ENCODE measurements around the gene ITGB6.

- TF ChIP-seq, protein P1, sequence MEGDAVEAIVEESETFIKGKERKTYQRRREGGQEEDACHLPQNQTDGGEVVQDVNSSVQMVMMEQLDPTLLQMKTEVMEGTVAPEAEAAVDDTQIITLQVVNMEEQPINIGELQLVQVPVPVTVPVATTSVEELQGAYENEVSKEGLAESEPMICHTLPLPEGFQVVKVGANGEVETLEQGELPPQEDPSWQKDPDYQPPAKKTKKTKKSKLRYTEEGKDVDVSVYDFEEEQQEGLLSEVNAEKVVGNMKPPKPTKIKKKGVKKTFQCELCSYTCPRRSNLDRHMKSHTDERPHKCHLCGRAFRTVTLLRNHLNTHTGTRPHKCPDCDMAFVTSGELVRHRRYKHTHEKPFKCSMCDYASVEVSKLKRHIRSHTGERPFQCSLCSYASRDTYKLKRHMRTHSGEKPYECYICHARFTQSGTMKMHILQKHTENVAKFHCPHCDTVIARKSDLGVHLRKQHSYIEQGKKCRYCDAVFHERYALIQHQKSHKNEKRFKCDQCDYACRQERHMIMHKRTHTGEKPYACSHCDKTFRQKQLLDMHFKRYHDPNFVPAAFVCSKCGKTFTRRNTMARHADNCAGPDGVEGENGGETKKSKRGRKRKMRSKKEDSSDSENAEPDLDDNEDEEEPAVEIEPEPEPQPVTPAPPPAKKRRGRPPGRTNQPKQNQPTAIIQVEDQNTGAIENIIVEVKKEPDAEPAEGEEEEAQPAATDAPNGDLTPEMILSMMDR (IDR thresholded peaks at IDR 0.05): no peak
- TF ChIP-seq ZFX (IDR thresholded peaks at IDR 0.05; ENCODE audit: borderline replicate concordance): no peak
Measured at GRCh38 chr2:160224507-160224906, 24.4 kb upstream of the ITGB6 start.
